Measurements from ENCODE around the gene TIMM10B. TPM values are rescaled to one million over a fixed set of nuclear protein-coding genes. Genes with fewer than 3 reads are reported as not detected.

The TIMM10B gene
- total RNA-seq, 1 donor from 2014 or later, result 41.3 TPM

GRCh38 chr11:6480299-6480914 is 894 bp upstream of the TIMM10B start:
- Mint-ChIP-seq H3K27ac (peak overlapping the region; percentile 98), H3K27me3 (no peaks in the 10 kb centered on the region), H3K4me1 (peaks cover 30% of the 10 kb centered on the region), H3K36me3 (ENCODE audit: low read depth) (peaks cover 41% of the 10 kb centered on the region), H3K4me3 (peak overlapping the region; percentile 94), H3K9me3 (no peaks in the 10 kb centered on the region)
- intact Hi-C loops (cut with micrococcal nuclease), result loop anchor here (5.0 kb wide), 2 partner anchors 63 to 158 kb away; partner anchors contain the start of genes APBB1 and CAVIN3
- no peak for DNase-seq

- H3K27ac Mint-ChIP-seq, result peak overlapping the region; percentile 98
- H3K4me3 Mint-ChIP-seq, result peak overlapping the region; percentile 94
- intact Hi-C loops (cut with micrococcal nuclease), result loop anchor here (1.0 to 5.0 kb wide), 6 partner anchors 65 to 248 kb away; partner anchors contain the start of genes APBB1, CAVIN3, FHIP1B and ILK
- no peaks in the 10 kb centered on the region for H3K9me3 Mint-ChIP-seq
- H3K27me3 Mint-ChIP-seq, result no peaks in the 10 kb centered on the region
- no peak for DNase-seq
- H3K36me3 Mint-ChIP-seq (ENCODE audit: low read depth), result peaks cover 41% of the 10 kb centered on the region
- H3K4me1 Mint-ChIP-seq, result peaks cover 30% of the 10 kb centered on the region
Measured at GRCh38 chr11:6481924-6482275, 599 bp downstream of the TIMM10B start.

- Mint-ChIP-seq H3K9me3 (no peaks in the 10 kb centered on the region), H3K4me1 (peaks cover 30% of the 10 kb centered on the region), H3K27me3 (no peaks in the 10 kb centered on the region), H3K36me3 (ENCODE audit: low read depth) (peaks cover 37% of the 10 kb centered on the region), H3K27ac (peak overlapping the region; percentile 98), H3K4me3 (peak overlapping the region; percentile 94)
- intact Hi-C loops (cut with micrococcal nuclease), result loop anchor here (5.0 kb wide), 2 partner anchors 65 to 160 kb away; partner anchors contain the start of genes APBB1 and CAVIN3
- DNase-seq, result no peak
Measured at GRCh38 chr11:6482441-6482840, 1.1 kb downstream of the TIMM10B start.

- intact Hi-C loops (cut with micrococcal nuclease), result loop anchor here (5.0 kb wide), 2 partner anchors 66 to 161 kb away; partner anchors contain the start of genes APBB1 and CAVIN3
Measured at GRCh38 chr11:6483015-6483414, 1.7 kb downstream of the TIMM10B start.

GRCh38 chr11:6485661-6486060 is 4.4 kb downstream of the TIMM10B start:
- H3K27ac Mint-ChIP-seq, result no peak overlapping the region
- peaks cover 16% of the 10 kb centered on the region for H3K4me1 Mint-ChIP-seq
- H3K4me3 Mint-ChIP-seq, result no peak overlapping the region
- H3K36me3 Mint-ChIP-seq (ENCODE audit: low read depth), result peaks cover 33% of the 10 kb centered on the region
- no peak for DNase-seq
- no peaks in the 10 kb centered on the region for H3K27me3 Mint-ChIP-seq
- H3K9me3 Mint-ChIP-seq, result no peaks in the 10 kb centered on the region
- intact Hi-C loops (cut with micrococcal nuclease), result loop anchor here (5.0 kb wide), 1 partner anchor 37 kb away; no protein-coding TSS in a partner anchor

More at GRCh38 chr11:6483015-6483414, 1.7 kb downstream of the TIMM10B start:
- H3K27ac Mint-ChIP-seq, result peak overlapping the region; percentile 98
- no peaks in the 10 kb centered on the region for H3K27me3 Mint-ChIP-seq
- no peaks in the 10 kb centered on the region for H3K9me3 Mint-ChIP-seq
- no peak for DNase-seq
- peak overlapping the region; percentile 94 for H3K4me3 Mint-ChIP-seq
- peaks cover 30% of the 10 kb centered on the region for H3K4me1 Mint-ChIP-seq
- H3K36me3 Mint-ChIP-seq (ENCODE audit: low read depth), result peaks cover 32% of the 10 kb centered on the region

- intact Hi-C loops (cut with micrococcal nuclease), result loop anchor here (5.0 kb wide), 1 partner anchor 36 kb away; no protein-coding TSS in a partner anchor
- H3K27me3 Mint-ChIP-seq, result no peaks in the 10 kb centered on the region
- no peak for DNase-seq
- H3K4me3 Mint-ChIP-seq, result no peak overlapping the region
- no peak overlapping the region for H3K27ac Mint-ChIP-seq
- no peaks in the 10 kb centered on the region for H3K9me3 Mint-ChIP-seq
- H3K4me1 Mint-ChIP-seq, result peaks cover 14% of the 10 kb centered on the region
- H3K36me3 Mint-ChIP-seq (ENCODE audit: low read depth), result peaks cover 29% of the 10 kb centered on the region
Measured at GRCh38 chr11:6486256-6486655, 5.0 kb downstream of the TIMM10B start.

- Mint-ChIP-seq H3K36me3 (ENCODE audit: low read depth) (peaks cover 31% of the 10 kb centered on the region), H3K27me3 (no peaks in the 10 kb centered on the region), H3K4me1 (peaks cover 16% of the 10 kb centered on the region), H3K27ac (no peak overlapping the region), H3K4me3 (no peak overlapping the region), H3K9me3 (no peaks in the 10 kb centered on the region)
- intact Hi-C loops (cut with micrococcal nuclease), result loop anchor here (5.0 kb wide), 1 partner anchor 35 kb away; no protein-coding TSS in a partner anchor
- DNase-seq, result no peak
Measured at GRCh38 chr11:6486938-6487337, 5.6 kb downstream of the TIMM10B start.

GRCh38 chr11:6488342-6488741 is 7.0 kb downstream of the TIMM10B start:
- Mint-ChIP-seq H3K9me3 (no peaks in the 10 kb centered on the region), H3K4me3 (no peak overlapping the region), H3K36me3 (ENCODE audit: low read depth) (peaks cover 20% of the 10 kb centered on the region), H3K4me1 (peaks cover 5% of the 10 kb centered on the region), H3K27ac (no peak overlapping the region), H3K27me3 (no peaks in the 10 kb centered on the region)
- DNase-seq, result no peak
- intact Hi-C loops (cut with micrococcal nuclease), result loop anchor here (5.0 kb wide), 1 partner anchor 34 kb away; no protein-coding TSS in a partner anchor

GRCh38 chr11:6488821-6489220 is 7.5 kb downstream of the TIMM10B start:
- H3K36me3 Mint-ChIP-seq (ENCODE audit: low read depth), result peaks cover 16% of the 10 kb centered on the region
- no peak overlapping the region for H3K4me3 Mint-ChIP-seq
- no peaks in the 10 kb centered on the region for H3K27me3 Mint-ChIP-seq
- intact Hi-C loops (cut with micrococcal nuclease), result loop anchor here (5.0 kb wide), 1 partner anchor 33 kb away; no protein-coding TSS in a partner anchor
- peaks cover 2% of the 10 kb centered on the region for H3K4me1 Mint-ChIP-seq
- no peak overlapping the region for H3K27ac Mint-ChIP-seq
- no peaks in the 10 kb centered on the region for H3K9me3 Mint-ChIP-seq
- DNase-seq, result no peak

GRCh38 chr11:6489306-6489705 is 8.0 kb downstream of the TIMM10B start:
- Mint-ChIP-seq H3K4me3 (no peak overlapping the region), H3K36me3 (ENCODE audit: low read depth) (peaks cover 18% of the 10 kb centered on the region), H3K4me1 (peaks cover 2% of the 10 kb centered on the region), H3K27ac (no peak overlapping the region), H3K27me3 (no peaks in the 10 kb centered on the region), H3K9me3 (no peaks in the 10 kb centered on the region)
- intact Hi-C loops (cut with micrococcal nuclease), result loop anchor here (5.0 kb wide), 1 partner anchor 33 kb away; no protein-coding TSS in a partner anchor
- no peak for DNase-seq

- H3K36me3 Mint-ChIP-seq (ENCODE audit: low read depth), result peaks cover 26% of the 10 kb centered on the region
- H3K9me3 Mint-ChIP-seq, result no peaks in the 10 kb centered on the region
- peaks cover 7% of the 10 kb centered on the region for H3K4me1 Mint-ChIP-seq
- no peak within 1 kb of the TSS for H3K4me3 Mint-ChIP-seq
- intact Hi-C loops (cut with micrococcal nuclease), result no loop called here
- no peak within 1 kb of the TSS for H3K27ac Mint-ChIP-seq
- DNase-seq, result no peak
- no peaks in the 10 kb centered on the region for H3K27me3 Mint-ChIP-seq
Measured at GRCh38 chr11:6497069-6497839, 16.0 kb downstream of the TIMM10B start, which contains the start of gene DNHD1. Gene DNHD1 (plus strand): TSS chr11:6497280. CDS start chr11:6498216, 936 bp downstream.

GRCh38 chr11:6498121-6498520 is 16.8 kb downstream of the TIMM10B start:
- H3K27ac Mint-ChIP-seq, result no peak overlapping the region
- intact Hi-C loops (cut with micrococcal nuclease), result no loop called here
- DNase-seq, result no peak
- no peak overlapping the region for H3K4me3 Mint-ChIP-seq
- no peaks in the 10 kb centered on the region for H3K27me3 Mint-ChIP-seq
- no peaks in the 10 kb centered on the region for H3K9me3 Mint-ChIP-seq
- peaks cover 7% of the 10 kb centered on the region for H3K4me1 Mint-ChIP-seq
- peaks cover 28% of the 10 kb centered on the region for H3K36me3 Mint-ChIP-seq (ENCODE audit: low read depth)

GRCh38 chr11:6498544-6498943 is 17.2 kb downstream of the TIMM10B start:
- intact Hi-C loops (cut with micrococcal nuclease), result no loop called here
- DNase-seq, result no peak
- Mint-ChIP-seq H3K9me3 (no peaks in the 10 kb centered on the region), H3K4me3 (no peak overlapping the region), H3K36me3 (ENCODE audit: low read depth) (peaks cover 30% of the 10 kb centered on the region), H3K27me3 (no peaks in the 10 kb centered on the region), H3K4me1 (peaks cover 7% of the 10 kb centered on the region), H3K27ac (no peak overlapping the region)

GRCh38 chr11:6502382-6502781 is 21.1 kb downstream of the TIMM10B start:
- peaks cover 6% of the 10 kb centered on the region for H3K4me1 Mint-ChIP-seq
- H3K27me3 Mint-ChIP-seq, result no peaks in the 10 kb centered on the region
- H3K4me3 Mint-ChIP-seq, result no peak overlapping the region
- intact Hi-C loops (cut with micrococcal nuclease), result no loop called here
- H3K9me3 Mint-ChIP-seq, result no peaks in the 10 kb centered on the region
- peaks cover 30% of the 10 kb centered on the region for H3K36me3 Mint-ChIP-seq (ENCODE audit: low read depth)
- no peak for DNase-seq
- no peak overlapping the region for H3K27ac Mint-ChIP-seq

All from activated CD4-positive, alpha-beta T cell treated with anti-CD3 and anti-CD28 coated beads, Interleukin-2, amount 10 ng/mL, durations not matched to agents 24 days and 14 days (primary cell).